Fibroblast of villous mesenchyme (primary cell): ENCODE measurements around the gene SMC6. TPM values are rescaled to one million over a fixed set of nuclear protein-coding genes. Genes with fewer than 3 reads are reported as not detected.

Experiments
- DNase-seq: peaks from one replicate; pipeline ENCODE4 v3.0.0-alpha.2; 2010; ENCODE audit warnings: low read depth
- H3K4me3 ChIP-seq: 2 replicates; pipeline ENCODE4 v1.5.1; 2011; ENCODE audit warnings: low read depth, mild to moderate bottlenecking, low read length
- CTCF ChIP-seq: IDR thresholded peaks from 2 replicates; pipeline ENCODE4 v1.5.1; 2012; ENCODE audit warnings: low read depth, mild to moderate bottlenecking, low read length; ENCODE audit not compliant: insufficient read depth
- total RNA-seq: library from RNA; depleted of rRNA; stranded (reverse); fragments of >200 nt; gene quantifications from 2 replicates; pipeline ENCODE4 v1.2.3, GENCODE V29; 2012

The SMC6 gene
- total RNA-seq, 1 donor, result 20.7 TPM

DNA sequence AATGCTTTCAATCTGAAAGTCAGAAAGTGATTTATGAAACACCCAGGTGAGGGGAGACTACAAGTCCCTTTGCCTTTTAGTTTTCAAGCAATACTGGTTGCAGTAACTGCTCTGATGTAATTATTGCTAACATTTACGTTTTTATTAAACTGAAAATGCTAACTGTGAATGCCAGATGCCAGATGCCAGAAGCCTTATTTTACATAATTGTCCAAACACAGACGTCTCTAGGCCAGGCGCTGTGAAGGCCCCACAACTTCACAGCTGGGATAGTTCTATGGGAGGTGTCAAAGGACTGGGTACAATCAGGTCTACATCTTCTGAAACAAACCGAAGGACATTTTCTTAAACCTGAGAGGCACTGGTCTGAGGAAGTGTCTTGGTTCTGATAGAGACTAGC, 35.2 kb upstream of the SMC6 start:
- DNase-seq, result peak; percentile 12
- H3K4me3 ChIP-seq, result no peak overlapping the region
- TF ChIP-seq CTCF, result no peak

DNA sequence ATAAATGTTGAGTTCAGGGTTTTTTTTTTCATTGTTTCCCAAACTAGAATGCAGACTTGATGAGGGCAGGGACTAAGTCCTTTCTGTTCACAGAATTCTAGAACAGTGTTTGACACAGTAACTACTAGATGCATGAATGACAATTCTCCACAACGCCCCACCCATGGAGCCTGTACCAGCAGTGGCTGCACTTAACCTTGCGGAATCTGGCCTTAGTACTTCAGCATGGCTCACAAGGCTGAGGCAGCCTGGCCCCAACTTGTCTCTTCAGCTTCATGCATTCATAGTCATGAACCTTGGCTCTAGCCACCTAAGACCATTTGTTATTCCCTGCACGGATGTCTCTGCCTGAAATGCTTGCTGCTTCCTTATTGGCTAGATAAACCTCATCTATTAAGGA, 33.1 kb upstream of the SMC6 start:
- no peak for TF ChIP-seq CTCF
- no peak for DNase-seq
- no peak overlapping the region for H3K4me3 ChIP-seq

- DNase-seq, result no peak
- H3K4me3 ChIP-seq, result no peak overlapping the region
- no peak for TF ChIP-seq CTCF
These were observed 27.9 kb upstream of the SMC6 start for GRCh38 chr2:17781482-17781881.

- DNase-seq, result no peak
- no peak for TF ChIP-seq CTCF
- no peak overlapping the region for H3K4me3 ChIP-seq
These were observed 26.9 kb upstream of the SMC6 start for GRCh38 chr2:17780546-17780945.

DNA sequence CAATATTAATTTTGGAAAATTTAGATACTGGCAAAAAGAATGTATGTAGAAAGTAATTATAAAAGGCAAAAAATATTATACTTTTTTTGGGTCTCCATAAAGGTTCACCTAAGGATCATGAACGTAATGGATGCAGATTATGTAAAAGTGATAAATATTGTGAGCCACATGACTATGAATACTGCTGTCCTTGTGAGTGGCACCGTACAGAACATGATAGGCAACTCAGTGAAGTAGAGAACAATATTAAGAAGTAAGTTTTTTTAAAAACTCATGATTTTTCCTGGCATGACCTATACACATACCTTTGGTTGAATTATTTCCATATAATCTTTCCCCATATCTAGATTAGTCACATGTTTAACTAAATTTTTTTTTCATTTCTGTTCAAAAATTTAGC, 18.9 kb upstream of the SMC6 start:
- no peak for DNase-seq
- TF ChIP-seq CTCF, result no peak
- no peak overlapping the region for H3K4me3 ChIP-seq

DNA sequence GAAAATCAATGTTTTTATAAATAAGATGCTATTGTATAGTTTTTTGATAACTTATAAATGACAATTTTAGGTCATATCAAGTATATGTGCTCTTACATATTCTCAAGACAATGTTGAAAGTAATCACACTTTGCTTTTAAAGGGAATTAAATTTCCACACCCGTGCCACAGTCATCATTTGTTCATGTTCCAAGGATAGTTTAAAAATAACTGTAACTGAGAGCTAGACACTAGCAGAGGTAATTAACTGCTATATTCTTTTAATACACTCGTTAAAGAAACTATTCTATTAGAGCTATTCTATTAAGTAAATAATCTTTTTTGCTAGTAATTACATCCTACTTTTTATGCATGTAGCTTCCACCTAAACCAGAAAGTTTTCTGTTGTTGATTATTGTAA, 18.3 kb upstream of the SMC6 start:
- no peak overlapping the region for H3K4me3 ChIP-seq
- no peak for TF ChIP-seq CTCF
- DNase-seq, result no peak

- DNase-seq, result no peak
- TF ChIP-seq CTCF, result no peak
- no peak overlapping the region for H3K4me3 ChIP-seq
These were observed 15.3 kb upstream of the SMC6 start for GRCh38 chr2:17768894-17769293.
